SK-N-SH treated with all-trans-retinoic acid at 6 μM for 48 hours (cell line): ENCODE results near the gene SKA3.

ENCODE experiments used
- ATAC-seq: fragments of 200-7000 bp; cut with Tn5 transposase; 3 replicates; pipeline ENCODE4 v1.9.1; 2020; ENCODE audit warnings: mild to moderate bottlenecking, moderate library complexity
- ARNTL ChIP-seq: fragments of 450-650 bp; formaldehyde crosslinking; IDR thresholded peaks from 2 replicates; pipeline ENCODE4 v1.5.0; 2020; ENCODE audit warnings: low read depth, mild to moderate bottlenecking, moderate library complexity, borderline replicate concordance
- BACH2 ChIP-seq: fragments of 250-450 bp; sonication (Bioruptor Pico); IDR thresholded peaks from 2 replicates; pipeline ENCODE4 v1.9.0; 2021; ENCODE audit warnings: mild to moderate bottlenecking, borderline replicate concordance
- CSDC2 ChIP-seq: fragments of 250-450 bp; sonication (Bioruptor Pico); IDR thresholded peaks from 2 replicates; pipeline ENCODE4 v1.5.0; 2020; ENCODE audit warnings: mild to moderate bottlenecking, moderate library complexity
- ESRRG ChIP-seq: fragments of 250-450 bp; sonication (Bioruptor Pico); IDR thresholded peaks from 2 replicates; pipeline ENCODE4 v1.6.1; 2021; ENCODE audit warnings: mild to moderate bottlenecking
- GLIS3 ChIP-seq: fragments of 250-450 bp; sonication (Bioruptor Pico); IDR thresholded peaks from 2 replicates; pipeline ENCODE4 v1.5.0; 2020; ENCODE audit warnings: mild to moderate bottlenecking, moderate library complexity
- ISL1 ChIP-seq: fragments of 250-450 bp; sonication (Bioruptor Pico); IDR thresholded peaks from 2 replicates; pipeline ENCODE4 v2.1.2; 2022; ENCODE audit warnings: mild to moderate bottlenecking, moderate library complexity
- OSR1 ChIP-seq: fragments of 250-450 bp; sonication (Bioruptor Pico); IDR thresholded peaks from 2 replicates; pipeline ENCODE4 v1.8.0; 2022; ENCODE audit warnings: moderate library complexity, mild to moderate bottlenecking, inconsistent platforms
- POU6F1 ChIP-seq: fragments of 250-450 bp; sonication (Bioruptor Pico); IDR thresholded peaks from 2 replicates; pipeline ENCODE4 v1.8.0; 2021; ENCODE audit warnings: low read depth, mild to moderate bottlenecking, moderate library complexity, borderline replicate concordance
- PPARA ChIP-seq: fragments of 250-450 bp; sonication (Bioruptor Pico); IDR thresholded peaks from 2 replicates; pipeline ENCODE4 v1.5.0; 2020; ENCODE audit warnings: mild to moderate bottlenecking, borderline replicate concordance
- RARB ChIP-seq: fragments of 250-450 bp; sonication (Bioruptor Pico); IDR thresholded peaks from 2 replicates; pipeline ENCODE4 v1.8.0; 2021; ENCODE audit warnings: mild to moderate bottlenecking, moderate library complexity
- TCF4 ChIP-seq: fragments of 250-450 bp; sonication (Bioruptor Pico); IDR thresholded peaks from 2 replicates; pipeline ENCODE4 v1.8.0; 2021; ENCODE audit warnings: mild to moderate bottlenecking, moderate library complexity, borderline replicate concordance
- TOX ChIP-seq: fragments of 250-450 bp; sonication (Bioruptor Pico); IDR thresholded peaks from 2 replicates; pipeline ENCODE4 v1.8.0; 2021; ENCODE audit warnings: mild to moderate bottlenecking, moderate library complexity, borderline replicate concordance
- ZC3H10 ChIP-seq: fragments of 250-450 bp; sonication (Bioruptor Pico); IDR thresholded peaks from 2 replicates; pipeline ENCODE4 v1.5.1; 2021; ENCODE audit warnings: mild to moderate bottlenecking, moderate library complexity
- ZFP3 ChIP-seq: fragments of 250-450 bp; sonication (Bioruptor Pico); IDR thresholded peaks from 2 replicates; pipeline ENCODE4 v1.5.0; 2020; ENCODE audit warnings: mild to moderate bottlenecking, moderate library complexity
- ZFP30 ChIP-seq: fragments of 450-650 bp; formaldehyde crosslinking; IDR thresholded peaks from 2 replicates; pipeline ENCODE4 v1.5.0; 2022; ENCODE audit warnings: mild to moderate bottlenecking, moderate library complexity
- ZNF565 ChIP-seq: fragments of 450-650 bp; formaldehyde crosslinking; conservative IDR thresholded peaks from 2 replicates; pipeline ENCODE4 v1.5.0; 2020; ENCODE audit warnings: low read depth, mild to moderate bottlenecking, moderate library complexity
- ZNF8 ChIP-seq: fragments of 450-650 bp; formaldehyde crosslinking; IDR thresholded peaks from 2 replicates; pipeline ENCODE4 v1.5.0; 2020; ENCODE audit warnings: mild to moderate bottlenecking, moderate library complexity
- TF ChIP-seq, protein P1 (sequence below): fragments of 250-450 bp; sonication (Bioruptor Pico); IDR thresholded peaks from 2 replicates; pipeline ENCODE4 v1.5.1; 2020; ENCODE audit warnings: low read depth, mild to moderate bottlenecking, moderate library complexity
- TF ChIP-seq, protein P2 (sequence below): fragments of 250-450 bp; sonication (Bioruptor Pico); IDR thresholded peaks from 2 replicates; pipeline ENCODE4 v1.5.0; 2020; ENCODE audit warnings: mild to moderate bottlenecking, moderate library complexity
- TF ChIP-seq, protein P3 (sequence below): fragments of 250-450 bp; sonication (Bioruptor Pico); IDR thresholded peaks from 2 replicates; pipeline ENCODE4 v1.8.0; 2020; ENCODE audit warnings: mild to moderate bottlenecking, moderate library complexity, borderline replicate concordance
- TF ChIP-seq, protein P4 (sequence below): fragments of 250-450 bp; sonication (Bioruptor Pico); IDR thresholded peaks from 2 replicates; pipeline ENCODE4 v1.5.1; 2021; ENCODE audit warnings: mild to moderate bottlenecking, moderate library complexity

SKA3 gene

DNA sequence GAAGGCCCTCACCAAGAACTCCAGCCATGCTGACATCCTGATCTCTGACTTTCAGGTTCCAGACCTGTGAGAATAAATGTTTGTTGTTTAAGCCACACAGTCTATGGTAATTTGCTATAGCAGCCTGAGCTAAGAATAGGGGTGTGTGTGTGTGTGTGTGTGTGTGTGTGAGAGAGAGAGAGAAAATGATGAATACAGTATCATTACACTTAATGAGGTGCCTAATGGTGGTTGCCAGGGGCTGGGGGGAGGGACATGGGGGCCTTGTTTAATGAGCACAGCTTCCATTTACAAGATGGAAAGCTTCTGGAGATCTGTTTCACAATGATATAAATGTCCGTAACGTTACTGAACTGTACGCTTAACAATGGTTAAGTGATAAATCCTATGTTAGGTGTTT, 61.1 kb downstream of the SKA3 start:
- TF ChIP-seq RARB (CRISPR knock-in tag) (no peak), BACH2 (CRISPR knock-in tag) (no peak)
- no peak for ATAC-seq

DNA sequence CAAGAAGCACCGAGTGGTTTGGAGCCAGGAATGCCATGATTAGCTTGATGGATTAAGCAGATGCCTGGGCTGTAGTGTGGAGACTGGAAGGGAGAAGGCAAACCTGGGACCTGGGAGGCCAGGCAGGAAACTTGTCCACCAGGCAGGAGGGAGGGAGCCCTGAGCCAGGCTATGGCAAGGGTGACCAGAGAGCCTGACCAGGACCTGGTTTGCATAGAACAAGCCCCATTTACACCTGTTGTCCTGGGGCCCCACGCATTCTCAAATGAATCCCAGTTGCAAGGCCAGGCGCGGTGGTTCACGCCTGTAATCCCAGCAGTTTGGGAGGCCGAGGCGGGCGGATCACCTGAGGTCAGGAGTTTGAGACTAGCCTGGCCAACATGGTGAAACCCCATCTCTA, 64.8 kb downstream of the SKA3 start:
- no peak for ATAC-seq
- no peak for TF ChIP-seq ARNTL (CRISPR knock-in tag)
- TF ChIP-seq ISL1 (CRISPR knock-in tag), result no peak
- TF ChIP-seq POU6F1, result no peak
- TF ChIP-seq BACH2 (CRISPR knock-in tag), result no peak
- no peak for TF ChIP-seq TOX (CRISPR knock-in tag)
- TF ChIP-seq OSR1, result no peak
- no peak for TF ChIP-seq ZNF8 (CRISPR knock-in tag)
- TF ChIP-seq ZFP30 (CRISPR knock-in tag), result no peak
- TF ChIP-seq, protein P1, sequence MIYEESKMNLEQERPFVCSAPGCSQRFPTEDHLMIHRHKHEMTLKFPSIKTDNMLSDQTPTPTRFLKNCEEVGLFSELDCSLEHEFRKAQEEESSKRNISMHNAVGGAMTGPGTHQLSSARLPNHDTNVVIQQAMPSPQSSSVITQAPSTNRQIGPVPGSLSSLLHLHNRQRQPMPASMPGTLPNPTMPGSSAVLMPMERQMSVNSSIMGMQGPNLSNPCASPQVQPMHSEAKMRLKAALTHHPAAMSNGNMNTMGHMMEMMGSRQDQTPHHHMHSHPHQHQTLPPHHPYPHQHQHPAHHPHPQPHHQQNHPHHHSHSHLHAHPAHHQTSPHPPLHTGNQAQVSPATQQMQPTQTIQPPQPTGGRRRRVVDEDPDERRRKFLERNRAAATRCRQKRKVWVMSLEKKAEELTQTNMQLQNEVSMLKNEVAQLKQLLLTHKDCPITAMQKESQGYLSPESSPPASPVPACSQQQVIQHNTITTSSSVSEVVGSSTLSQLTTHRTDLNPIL (CRISPR knock-in tag), result no peak
- TF ChIP-seq GLIS3 (CRISPR knock-in tag), result no peak
- no peak for TF ChIP-seq ZNF565 (CRISPR knock-in tag)
- no peak for TF ChIP-seq ESRRG (CRISPR knock-in tag)
- TF ChIP-seq PPARA (CRISPR knock-in tag), result no peak
- TF ChIP-seq, all 23 proteins: peak for 0

DNA sequence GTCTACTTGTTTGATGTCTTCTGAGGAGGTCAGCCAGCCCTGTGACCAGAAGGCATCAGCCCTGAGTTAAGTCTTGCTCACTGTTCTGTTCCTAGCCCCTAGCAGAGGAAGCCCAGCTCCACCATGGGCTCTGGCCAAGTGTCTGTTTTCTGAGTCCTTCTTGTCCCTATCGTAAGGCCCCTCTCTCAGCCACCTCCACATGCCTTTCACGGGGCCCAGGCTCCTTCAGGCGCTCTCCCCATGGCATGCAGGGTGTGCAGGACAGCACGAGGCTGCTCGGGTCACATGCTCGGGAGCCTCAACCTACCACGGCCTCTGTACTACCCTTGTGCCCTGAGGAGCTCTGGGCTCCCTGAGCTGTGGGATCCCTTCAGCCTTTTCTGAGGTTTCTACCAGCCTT, 67.2 kb downstream of the SKA3 start:
- no peak for ATAC-seq
- TF ChIP-seq ZFP3 (no peak), RARB (CRISPR knock-in tag) (no peak), TOX (CRISPR knock-in tag) (no peak), CSDC2 (CRISPR knock-in tag) (no peak), ZFP30 (CRISPR knock-in tag) (no peak), ZNF8 (CRISPR knock-in tag) (no peak), ZC3H10 (CRISPR knock-in tag) (no peak), ESRRG (CRISPR knock-in tag) (no peak), POU6F1 (no peak), OSR1 (no peak), TCF4 (CRISPR knock-in tag) (no peak), BACH2 (CRISPR knock-in tag) (no peak), ISL1 (CRISPR knock-in tag) (no peak), ARNTL (CRISPR knock-in tag) (no peak), ZNF565 (CRISPR knock-in tag) (no peak)
- TF ChIP-seq, protein P2, sequence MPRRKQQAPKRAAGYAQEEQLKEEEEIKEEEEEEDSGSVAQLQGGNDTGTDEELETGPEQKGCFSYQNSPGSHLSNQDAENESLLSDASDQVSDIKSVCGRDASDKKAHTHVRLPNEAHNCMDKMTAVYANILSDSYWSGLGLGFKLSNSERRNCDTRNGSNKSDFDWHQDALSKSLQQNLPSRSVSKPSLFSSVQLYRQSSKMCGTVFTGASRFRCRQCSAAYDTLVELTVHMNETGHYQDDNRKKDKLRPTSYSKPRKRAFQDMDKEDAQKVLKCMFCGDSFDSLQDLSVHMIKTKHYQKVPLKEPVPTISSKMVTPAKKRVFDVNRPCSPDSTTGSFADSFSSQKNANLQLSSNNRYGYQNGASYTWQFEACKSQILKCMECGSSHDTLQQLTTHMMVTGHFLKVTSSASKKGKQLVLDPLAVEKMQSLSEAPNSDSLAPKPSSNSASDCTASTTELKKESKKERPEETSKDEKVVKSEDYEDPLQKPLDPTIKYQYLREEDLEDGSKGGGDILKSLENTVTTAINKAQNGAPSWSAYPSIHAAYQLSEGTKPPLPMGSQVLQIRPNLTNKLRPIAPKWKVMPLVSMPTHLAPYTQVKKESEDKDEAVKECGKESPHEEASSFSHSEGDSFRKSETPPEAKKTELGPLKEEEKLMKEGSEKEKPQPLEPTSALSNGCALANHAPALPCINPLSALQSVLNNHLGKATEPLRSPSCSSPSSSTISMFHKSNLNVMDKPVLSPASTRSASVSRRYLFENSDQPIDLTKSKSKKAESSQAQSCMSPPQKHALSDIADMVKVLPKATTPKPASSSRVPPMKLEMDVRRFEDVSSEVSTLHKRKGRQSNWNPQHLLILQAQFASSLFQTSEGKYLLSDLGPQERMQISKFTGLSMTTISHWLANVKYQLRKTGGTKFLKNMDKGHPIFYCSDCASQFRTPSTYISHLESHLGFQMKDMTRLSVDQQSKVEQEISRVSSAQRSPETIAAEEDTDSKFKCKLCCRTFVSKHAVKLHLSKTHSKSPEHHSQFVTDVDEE (CRISPR knock-in tag), result no peak
- TF ChIP-seq, protein P1 (CRISPR knock-in tag), result no peak
- TF ChIP-seq, protein P3, sequence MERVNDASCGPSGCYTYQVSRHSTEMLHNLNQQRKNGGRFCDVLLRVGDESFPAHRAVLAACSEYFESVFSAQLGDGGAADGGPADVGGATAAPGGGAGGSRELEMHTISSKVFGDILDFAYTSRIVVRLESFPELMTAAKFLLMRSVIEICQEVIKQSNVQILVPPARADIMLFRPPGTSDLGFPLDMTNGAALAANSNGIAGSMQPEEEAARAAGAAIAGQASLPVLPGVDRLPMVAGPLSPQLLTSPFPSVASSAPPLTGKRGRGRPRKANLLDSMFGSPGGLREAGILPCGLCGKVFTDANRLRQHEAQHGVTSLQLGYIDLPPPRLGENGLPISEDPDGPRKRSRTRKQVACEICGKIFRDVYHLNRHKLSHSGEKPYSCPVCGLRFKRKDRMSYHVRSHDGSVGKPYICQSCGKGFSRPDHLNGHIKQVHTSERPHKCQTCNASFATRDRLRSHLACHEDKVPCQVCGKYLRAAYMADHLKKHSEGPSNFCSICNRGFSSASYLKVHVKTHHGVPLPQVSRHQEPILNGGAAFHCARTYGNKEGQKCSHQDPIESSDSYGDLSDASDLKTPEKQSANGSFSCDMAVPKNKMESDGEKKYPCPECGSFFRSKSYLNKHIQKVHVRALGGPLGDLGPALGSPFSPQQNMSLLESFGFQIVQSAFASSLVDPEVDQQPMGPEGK, result no peak
- TF ChIP-seq, protein P4, sequence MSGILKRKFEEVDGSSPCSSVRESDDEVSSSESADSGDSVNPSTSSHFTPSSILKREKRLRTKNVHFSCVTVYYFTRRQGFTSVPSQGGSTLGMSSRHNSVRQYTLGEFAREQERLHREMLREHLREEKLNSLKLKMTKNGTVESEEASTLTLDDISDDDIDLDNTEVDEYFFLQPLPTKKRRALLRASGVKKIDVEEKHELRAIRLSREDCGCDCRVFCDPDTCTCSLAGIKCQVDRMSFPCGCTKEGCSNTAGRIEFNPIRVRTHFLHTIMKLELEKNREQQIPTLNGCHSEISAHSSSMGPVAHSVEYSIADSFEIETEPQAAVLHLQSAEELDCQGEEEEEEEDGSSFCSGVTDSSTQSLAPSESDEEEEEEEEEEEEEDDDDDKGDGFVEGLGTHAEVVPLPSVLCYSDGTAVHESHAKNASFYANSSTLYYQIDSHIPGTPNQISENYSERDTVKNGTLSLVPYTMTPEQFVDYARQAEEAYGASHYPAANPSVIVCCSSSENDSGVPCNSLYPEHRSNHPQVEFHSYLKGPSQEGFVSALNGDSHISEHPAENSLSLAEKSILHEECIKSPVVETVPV (CRISPR knock-in tag), result no peak
- TF ChIP-seq, all 23 proteins: peak for 0
